Gastroesophageal sphincter (tissue), 4 donors: ENCODE measurements around the gene DDX54. TPM values are rescaled to one million over a fixed set of nuclear protein-coding genes. Genes with fewer than 3 reads are reported as not detected.

Experiments
- ATAC-seq: fragments of 150-250 bp; one replicate; pipeline ENCODE4 v1.9.1; 2016; ENCODE audit warnings: mild to moderate bottlenecking, moderate library complexity
- H3K27ac ChIP-seq, 4 donors: fragments of 200-600 bp; sonication (generic) in 3 of 4; 1 replicate in 3 of 4; 2 replicates in 1 of 4; pipeline ENCODE4 v1.5.1; 2016 to 2019
- H3K27me3 ChIP-seq: fragments of 200-600 bp; sonication (generic); one replicate; pipeline ENCODE4 v1.5.1; 2019
- H3K36me3 ChIP-seq, 2 donors: fragments of 200-600 bp; sonication (generic); one replicate each; pipeline ENCODE4 v1.5.1; 2019; ENCODE audit warnings: control low read depth in 1 of 2
- H3K4me1 ChIP-seq, 3 donors: fragments of 200-600 bp; sonication (generic); 1 replicate in 2 of 3; 2 replicates in 1 of 3; pipeline ENCODE4 v1.5.1; 2016 to 2019; ENCODE audit warnings: control low read depth in 2 of 3
- H3K4me3 ChIP-seq, 2 donors: fragments of 200-600 bp; sonication (generic); one replicate each; pipeline ENCODE4 v1.5.1; 2019; ENCODE audit warnings: mild to moderate bottlenecking in 1 of 2, moderate library complexity in 1 of 2
- H3K9me3 ChIP-seq, 3 donors: fragments of 200-600 bp; sonication (generic); one replicate each; pipeline ENCODE4 v1.5.1; 2017 to 2019; ENCODE audit warnings: control low read depth in 2 of 3
- CTCF ChIP-seq, 4 experiments: fragments of 200-600 bp in 2 of 4; fragments of 450-650 bp in 2 of 4; sonication (generic) in 1 of 4; IDR thresholded peaks; one replicate each; pipeline ENCODE4 v1.5.1; 2017 to 2019; ENCODE audit warnings: antibody characterized with exemption in 4 of 4, mild to moderate bottlenecking in 2 of 4, moderate library complexity in 2 of 4
- EP300 ChIP-seq: sonication (generic); formaldehyde crosslinking; IDR thresholded peaks from one replicate; pipeline ENCODE4 v1.6.1; 2017; ENCODE audit warnings: antibody characterized with exemption, mild to moderate bottlenecking
- POLR2A ChIP-seq, 2 donors: fragments of 450-650 bp; IDR thresholded peaks; one replicate each; pipeline ENCODE4 v1.6.1; 2017; ENCODE audit warnings: antibody characterized with exemption in 2 of 2, mild to moderate bottlenecking in 2 of 2, moderate library complexity in 1 of 2
- POLR2AphosphoS5 ChIP-seq: sonication (generic); formaldehyde crosslinking; IDR thresholded peaks from one replicate; pipeline ENCODE4 v1.6.1; 2017; ENCODE audit warnings: antibody characterized with exemption
- WGBS, 2 donors: methylation state at CpG; one replicate each; pipeline ENCODE4 v1.1.5; 2018; ENCODE audit warnings: low coverage in 1 of 2; 5-methylcytosine and 5-hydroxymethylcytosine counted together
- total RNA-seq, 4 donors: library from RNA; depleted of rRNA; stranded (reverse); fragments of >200 nt; gene quantifications; one replicate each; pipeline ENCODE4 v1.1.0, GENCODE V29; 2016

DDX54 gene
- total RNA-seq, 4 donors from 2014 or later = 38.0 to 60.4 (median 53.3) TPM

- H3K9me3 ChIP-seq = no peaks in the 10 kb centered on the region
- no peak for ATAC-seq
- H3K27ac ChIP-seq = no peak overlapping the region
- H3K4me3 ChIP-seq = no peak overlapping the region
- peaks cover 89% of the 10 kb centered on the region for H3K27me3 ChIP-seq
- no CpG with 5 or more reads among the region's 6 CpGs for WGBS, 2 donors
- peaks cover 0 to 9% (median 0%) of the 10 kb centered on the region in 3 donors for H3K4me1 ChIP-seq
- no peaks in the 10 kb centered on the region for H3K36me3 ChIP-seq
- TF ChIP-seq EP300 (no peak), POLR2A (IDR thresholded peaks at IDR 0.05) (no peak)
These were observed 52.2 kb downstream of the DDX54 start for GRCh38 chr12:113133036-113133435.

DNA sequence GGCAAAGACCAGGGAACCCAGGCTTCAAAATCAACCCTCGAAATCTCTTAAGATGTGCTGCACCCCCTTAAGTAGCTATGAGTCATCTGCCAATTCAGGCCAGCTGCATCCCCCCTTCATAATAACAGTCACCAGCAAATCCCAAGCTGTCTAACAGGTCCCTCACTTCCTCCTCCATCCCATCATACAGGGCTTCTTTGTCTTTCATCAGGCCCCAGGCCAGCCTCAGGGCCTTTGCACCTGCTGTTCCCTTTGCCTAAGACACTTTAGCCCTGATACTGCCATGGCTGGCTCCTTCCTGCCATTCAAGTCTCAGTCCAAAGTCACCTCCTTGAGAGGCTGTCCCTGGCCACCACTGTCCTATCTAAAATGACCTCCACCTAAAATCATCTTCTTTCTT lies 53.7 kb downstream of the DDX54 start:
- ATAC-seq = no peak
- Histone ChIP-seq H3K4me3 (no peak overlapping the region), H3K9me3 (no peaks in the 10 kb centered on the region), H3K36me3 (no peaks in the 10 kb centered on the region), H3K27ac (no peak overlapping the region), H3K4me1 (peaks cover 0 to 9% (median 0%) of the 10 kb centered on the region in 3 donors), H3K27me3 (peaks cover 81% of the 10 kb centered on the region)
- WGBS, 2 donors = 86% methylated on average over 1 of the region's 1 CpG; no CpG with 5 or more reads in 1 of the 2 donors
- TF ChIP-seq POLR2AphosphoS5 (no peak), CTCF (IDR thresholded peaks at IDR 0.05) (no peak), POLR2A (IDR thresholded peaks at IDR 0.05) (no peak), EP300 (no peak)

- no peak for ATAC-seq
- Histone ChIP-seq H3K4me1 (peaks cover 0 to 5% (median 0%) of the 10 kb centered on the region in 3 donors), H3K9me3 (no peaks in the 10 kb centered on the region), H3K27ac (no peak overlapping the region), H3K27me3 (peaks cover 77% of the 10 kb centered on the region), H3K4me3 (no peak overlapping the region), H3K36me3 (no peaks in the 10 kb centered on the region)
- TF ChIP-seq EP300 (no peak), POLR2AphosphoS5 (no peak), POLR2A (IDR thresholded peaks at IDR 0.05) (no peak), CTCF (IDR thresholded peaks at IDR 0.05) (no peak)
- WGBS, 2 donors = 40 to 67% methylated on average over 1 to 3 of the region's 18 CpGs
These were observed 54.7 kb downstream of the DDX54 start for GRCh38 chr12:113130457-113131135.

DNA sequence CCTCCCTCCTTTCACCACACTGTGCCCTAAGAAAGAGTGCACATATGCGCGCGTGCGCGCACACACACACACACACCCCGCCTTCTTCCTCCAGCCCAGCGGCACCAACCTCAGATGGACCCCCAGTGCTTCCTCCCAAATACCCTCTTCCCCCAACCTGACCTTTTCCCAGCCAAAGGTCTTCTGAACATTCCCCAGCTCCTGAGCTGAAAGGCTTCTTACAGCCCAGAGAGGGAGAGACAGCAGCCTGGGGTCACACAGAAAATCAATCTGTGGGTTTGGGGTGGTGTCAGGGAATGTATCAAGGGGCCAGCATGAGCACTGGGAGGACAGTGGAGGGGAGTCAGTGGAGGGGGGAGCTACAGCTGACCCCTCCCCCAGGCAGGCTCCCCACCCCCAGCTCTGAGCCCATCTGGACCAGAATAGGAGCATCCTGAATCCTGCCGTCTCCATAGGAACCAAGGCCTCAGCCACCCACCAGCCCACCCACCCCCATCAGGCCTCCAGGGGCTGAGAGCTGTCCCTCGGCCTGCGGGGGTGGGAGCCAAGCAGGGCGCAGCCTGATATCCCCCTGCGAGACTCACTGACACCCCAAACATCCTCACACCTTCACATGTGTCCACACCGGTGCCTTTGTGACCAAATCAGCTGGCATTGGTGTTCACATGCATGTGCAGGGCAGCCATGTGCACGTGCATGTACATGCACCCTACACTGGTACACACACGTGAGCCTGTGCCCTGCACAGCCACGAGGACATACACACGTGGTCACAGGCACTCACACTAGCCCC lies 55.4 kb downstream of the DDX54 start:
- ATAC-seq = no peak
- Histone ChIP-seq H3K4me3 (no peak overlapping the region), H3K27me3 (peaks cover 70% of the 10 kb centered on the region), H3K36me3 (no peaks in the 10 kb centered on the region), H3K27ac (no peak overlapping the region), H3K4me1 (no peaks in the 10 kb centered on the region), H3K9me3 (no peaks in the 10 kb centered on the region)
- WGBS, 2 donors = 59 to 67% methylated on average over 4 to 9 of the region's 17 CpGs
- no peak for TF ChIP-seq CTCF (IDR thresholded peaks at IDR 0.05)
- no peak for TF ChIP-seq EP300
- no peak for TF ChIP-seq POLR2AphosphoS5
- no peak for TF ChIP-seq POLR2A (IDR thresholded peaks at IDR 0.05)

- 38 to 56% methylated on average over 4 to 8 of the region's 9 CpGs for WGBS, 2 donors
- no peak overlapping the region for H3K4me3 ChIP-seq
- H3K27ac ChIP-seq = no peak overlapping the region
- no peaks in the 10 kb centered on the region for H3K36me3 ChIP-seq
- H3K4me1 ChIP-seq = no peaks in the 10 kb centered on the region
- peaks cover 62% of the 10 kb centered on the region for H3K27me3 ChIP-seq
- TF ChIP-seq CTCF (IDR thresholded peaks at IDR 0.05) = no peak
- no peak for TF ChIP-seq EP300
- TF ChIP-seq POLR2AphosphoS5 = no peak
- TF ChIP-seq POLR2A (IDR thresholded peaks at IDR 0.05) = no peak
- no peak for ATAC-seq
- H3K9me3 ChIP-seq = no peaks in the 10 kb centered on the region
These were observed 56.2 kb downstream of the DDX54 start for GRCh38 chr12:113128802-113129663.
